Mesodermal cell (in vitro differentiated cells): ENCODE results near the gene TOX2.
A peak's percentile ranks its signal among the peaks of the same experiment; 100 is the strongest.

Experiments
- H3K27ac ChIP-seq: 2 replicates; pipeline ENCODE4 v1.7.0; 2013; ENCODE audit warnings: mild to moderate bottlenecking, low read depth, low read length, moderate library complexity; ENCODE audit not compliant: severe bottlenecking
- H3K36me3 ChIP-seq: 2 replicates; pipeline ENCODE4 v1.7.1; 2013; ENCODE audit warnings: mild to moderate bottlenecking, low read length, moderate library complexity; ENCODE audit not compliant: control insufficient read depth, insufficient read depth
- H3K4me1 ChIP-seq: one replicate; pipeline ENCODE4 v1.7.1; 2013; ENCODE audit warnings: mild to moderate bottlenecking, low read length; ENCODE audit not compliant: insufficient read depth, control insufficient read depth, poor library complexity, severe bottlenecking
- H3K4me3 ChIP-seq: 2 replicates; pipeline ENCODE4 v1.7.0; 2013; ENCODE audit warnings: low read length, control low read depth, mild to moderate bottlenecking; ENCODE audit not compliant: insufficient read depth, poor library complexity, severe bottlenecking; ENCODE audit errors: extremely low read depth
- H3K9me3 ChIP-seq: 2 replicates; pipeline ENCODE4 v1.7.1; 2013; ENCODE audit warnings: mild to moderate bottlenecking, low read length, moderate library complexity; ENCODE audit not compliant: control insufficient read depth
- WGBS, 2 experiments: methylation state at CpG; one replicate each; pipeline ENCODE4 v1.1.5; 2013; ENCODE audit warnings: missing lambda C conversion rate in 2 of 2; ENCODE audit not compliant: insufficient coverage in 2 of 2; 5-methylcytosine and 5-hydroxymethylcytosine counted together

The TOX2 gene

GRCh38 chr20:44111712-44112335 lies 197.2 kb downstream of the TOX2 start:
- 72 to 85% methylated on average over 5 to 6 of the region's 6 CpGs for WGBS, 2 experiments
- H3K4me3 ChIP-seq, result no peak overlapping the region
- peaks cover 10% of the 10 kb centered on the region for H3K36me3 ChIP-seq
- H3K4me1 ChIP-seq, result peaks cover 5% of the 10 kb centered on the region
- H3K27ac ChIP-seq, result no peak overlapping the region
- peaks cover 13% of the 10 kb centered on the region for H3K9me3 ChIP-seq

GRCh38 chr20:44112456-44112855 lies 197.8 kb downstream of the TOX2 start:
- Histone ChIP-seq H3K4me3 (no peak overlapping the region), H3K27ac (no peak overlapping the region), H3K4me1 (peaks cover 9% of the 10 kb centered on the region), H3K9me3 (peaks cover 13% of the 10 kb centered on the region), H3K36me3 (peaks cover 10% of the 10 kb centered on the region)
- 94% methylated on average over 5 of the region's 6 CpGs; no CpG with 5 or more reads in 1 of the 2 experiments for WGBS, 2 experiments

GRCh38 chr20:44112889-44113617 lies 198.4 kb downstream of the TOX2 start:
- H3K4me1 ChIP-seq, result peaks cover 9% of the 10 kb centered on the region
- H3K27ac ChIP-seq, result no peak overlapping the region
- H3K9me3 ChIP-seq, result peaks cover 7% of the 10 kb centered on the region
- H3K36me3 ChIP-seq, result peaks cover 10% of the 10 kb centered on the region
- WGBS, 2 experiments, result 86 to 90% methylated on average over 5 of the region's 7 CpGs
- H3K4me3 ChIP-seq, result no peak overlapping the region

- WGBS, 2 experiments, result 77 to 86% methylated on average over 6 to 7 of the region's 8 CpGs
- Histone ChIP-seq H3K36me3 (peaks cover 10% of the 10 kb centered on the region), H3K9me3 (peaks cover under 1% of the 10 kb centered on the region), H3K4me3 (no peak overlapping the region), H3K27ac (no peak overlapping the region), H3K4me1 (peaks cover 9% of the 10 kb centered on the region)
These were observed 199.1 kb downstream of the TOX2 start for GRCh38 chr20:44113618-44114376.

- H3K4me3 ChIP-seq, result no peak overlapping the region
- peaks cover 10% of the 10 kb centered on the region for H3K36me3 ChIP-seq
- WGBS, 2 experiments, result 83 to 93% methylated on average over 4 to 7 of the region's 7 CpGs
- peaks cover 9% of the 10 kb centered on the region for H3K4me1 ChIP-seq
- H3K9me3 ChIP-seq, result no peaks in the 10 kb centered on the region
- no peak overlapping the region for H3K27ac ChIP-seq
These were observed 200.5 kb downstream of the TOX2 start for GRCh38 chr20:44115181-44115580.

- Histone ChIP-seq H3K36me3 (peaks cover 10% of the 10 kb centered on the region), H3K4me3 (no peak overlapping the region), H3K27ac (no peak overlapping the region), H3K9me3 (no peaks in the 10 kb centered on the region), H3K4me1 (peaks cover 9% of the 10 kb centered on the region)
- WGBS, 2 experiments, result 94 to 95% methylated on average over 48 to 65 of the region's 76 CpGs
These were observed 201.4 kb downstream of the TOX2 start for GRCh38 chr20:44115762-44116644.

- Histone ChIP-seq H3K27ac (peak overlapping the region; percentile 41), H3K36me3 (peaks cover 3% of the 10 kb centered on the region), H3K4me1 (peaks cover 4% of the 10 kb centered on the region), H3K4me3 (no peak overlapping the region), H3K9me3 (no peaks in the 10 kb centered on the region)
- 86 to 91% methylated on average over 8 of the region's 8 CpGs for WGBS, 2 experiments
These were observed 202.9 kb downstream of the TOX2 start for GRCh38 chr20:44117296-44118184.

- H3K4me1 ChIP-seq, result peaks cover 7% of the 10 kb centered on the region
- H3K27ac ChIP-seq, result no peak overlapping the region
- no peaks in the 10 kb centered on the region for H3K36me3 ChIP-seq
- H3K9me3 ChIP-seq, result no peaks in the 10 kb centered on the region
- H3K4me3 ChIP-seq, result no peak overlapping the region
- WGBS, 2 experiments, result 90 to 94% methylated on average over 7 to 9 of the region's 9 CpGs
These were observed 203.8 kb downstream of the TOX2 start for GRCh38 chr20:44118185-44119033.
